Stimulated activated CD4-positive, alpha-beta T cell treated with anti-CD3 and anti-CD28 coated beads, Interleukin-12 subunit alpha, Interleukin-12 subunit beta, amount 100 ng/mL, for 4 hours (primary cell): ENCODE data around the gene PAMR1.
"Not testable (repeated sequence)": the region's sequence is repeated elsewhere in the genome, so short reads cannot be mapped to it uniquely, and the experiment has no call there.

Source experiments
- DNase-seq: peaks from one replicate; pipeline ENCODE4 v3.0.0-alpha.2; 2020

Gene PAMR1

GRCh38 chr11:35525501-35526175, at the start of gene PAMR1:
PAMR1 (minus strand) TSS chr11:35525616; CDS start chr11:35525585, 31 bp downstream.
- no peak for DNase-seq

- no peak for DNase-seq
These were observed 46.3 kb upstream of the PAMR1 start for GRCh38 chr11:35571696-35572095.

GRCh38 chr11:35567737-35568465, 42.5 kb upstream of the PAMR1 start:
- no peak for DNase-seq

GRCh38 chr11:35566885-35567284, 41.5 kb upstream of the PAMR1 start:
- DNase-seq = no peak

GRCh38 chr11:35566181-35566580, 40.8 kb upstream of the PAMR1 start:
- DNase-seq = no peak

- no peak for DNase-seq
These were observed 38.8 kb upstream of the PAMR1 start for GRCh38 chr11:35564245-35564595.

GRCh38 chr11:35563484-35564244, 38.2 kb upstream of the PAMR1 start:
- DNase-seq = no peak

GRCh38 chr11:35559949-35560348, 34.5 kb upstream of the PAMR1 start:
- DNase-seq = no peak

GRCh38 chr11:35558513-35558912, 33.1 kb upstream of the PAMR1 start:
- DNase-seq = no peak

GRCh38 chr11:35555488-35555887, 30.1 kb upstream of the PAMR1 start:
- no peak for DNase-seq

GRCh38 chr11:35554491-35555437, 29.3 kb upstream of the PAMR1 start:
- no peak for DNase-seq

- no peak for DNase-seq
These were observed 28.4 kb upstream of the PAMR1 start for GRCh38 chr11:35553831-35554230.

- no peak for DNase-seq
These were observed 27.6 kb upstream of the PAMR1 start for GRCh38 chr11:35553021-35553420.

- DNase-seq = no peak
These were observed 27.2 kb upstream of the PAMR1 start for GRCh38 chr11:35552616-35553015.

- DNase-seq = no peak
These were observed 25.1 kb upstream of the PAMR1 start for GRCh38 chr11:35550374-35551036.

- no peak for DNase-seq
These were observed 24.4 kb upstream of the PAMR1 start for GRCh38 chr11:35549787-35550186.

GRCh38 chr11:35548925-35549561, 23.6 kb upstream of the PAMR1 start:
- no peak for DNase-seq

- DNase-seq = not testable (repeated sequence)
These were observed 22.6 kb upstream of the PAMR1 start for GRCh38 chr11:35547995-35548394.

- no peak for DNase-seq
These were observed 20.9 kb upstream of the PAMR1 start for GRCh38 chr11:35546317-35546716.

- no peak for DNase-seq
These were observed 20.1 kb upstream of the PAMR1 start for GRCh38 chr11:35545391-35546003.

- DNase-seq = no peak
These were observed 18.1 kb upstream of the PAMR1 start for GRCh38 chr11:35543481-35543880.
